ENCODE measurements around the gene NOS1AP.

The NOS1AP gene

DNA sequence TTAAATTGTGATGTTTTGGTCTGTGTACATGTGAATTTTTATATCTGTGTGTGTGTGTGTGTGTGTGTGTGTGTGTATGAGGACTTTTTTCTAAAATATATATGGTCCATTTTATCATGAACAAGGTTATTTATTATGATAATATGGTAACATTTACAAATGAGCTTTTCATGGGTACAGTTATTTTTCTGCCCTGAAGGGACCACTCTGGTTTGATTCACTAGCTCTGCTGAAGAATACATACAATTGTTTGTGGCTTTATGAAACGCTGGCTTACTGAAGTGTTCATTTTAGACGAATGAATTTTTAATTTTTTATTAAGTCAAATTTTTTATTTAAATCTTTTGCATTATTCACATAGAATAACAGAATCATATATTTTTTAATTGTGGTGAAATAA is 235.2 kb downstream of the NOS1AP start:
- DNase-seq = no peak

DNA sequence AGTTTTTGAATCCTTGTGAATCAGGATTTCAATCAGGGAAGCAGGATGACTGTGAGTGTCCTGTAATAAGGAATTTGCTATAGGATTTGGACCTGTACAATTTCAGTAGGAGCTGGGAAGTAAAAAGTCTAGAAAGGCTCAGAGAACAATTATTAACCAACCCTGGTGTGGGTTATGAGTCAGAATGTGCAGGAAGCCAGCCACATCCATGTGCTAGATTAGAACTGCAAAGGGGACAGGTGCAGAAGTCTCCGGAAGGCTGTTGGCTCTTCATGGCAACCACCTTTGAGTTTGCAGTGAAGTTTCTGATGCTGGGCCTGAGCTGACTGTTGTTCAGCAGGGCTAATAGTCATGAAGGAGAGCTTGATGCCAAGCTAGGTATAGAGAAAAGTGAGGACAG is 236.5 kb downstream of the NOS1AP start:
- peak; percentile 35 for DNase-seq

GRCh38 chr1:162310337-162310736 is 240.8 kb downstream of the NOS1AP start:
- DNase-seq = peak; percentile 76

DNA sequence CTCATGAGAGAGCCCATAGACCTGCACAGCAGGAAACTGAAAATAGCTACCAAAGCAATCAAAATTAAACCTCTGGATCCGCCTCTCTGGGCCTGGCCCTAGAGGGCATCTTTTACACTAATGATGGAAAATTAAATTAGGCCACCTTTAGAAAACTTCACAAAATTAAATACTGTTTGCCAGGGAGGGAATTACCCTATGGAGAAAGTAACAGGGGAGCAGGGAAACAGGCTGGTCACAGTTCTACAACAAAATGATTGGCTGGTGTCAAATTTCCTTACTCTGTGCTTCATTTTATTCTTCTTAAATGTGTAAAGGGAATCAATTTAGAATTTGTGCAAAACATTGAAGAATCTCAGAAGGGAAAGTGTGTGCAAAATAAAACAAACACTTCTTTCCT is 244.7 kb downstream of the NOS1AP start:
- no peak for DNase-seq

DNA sequence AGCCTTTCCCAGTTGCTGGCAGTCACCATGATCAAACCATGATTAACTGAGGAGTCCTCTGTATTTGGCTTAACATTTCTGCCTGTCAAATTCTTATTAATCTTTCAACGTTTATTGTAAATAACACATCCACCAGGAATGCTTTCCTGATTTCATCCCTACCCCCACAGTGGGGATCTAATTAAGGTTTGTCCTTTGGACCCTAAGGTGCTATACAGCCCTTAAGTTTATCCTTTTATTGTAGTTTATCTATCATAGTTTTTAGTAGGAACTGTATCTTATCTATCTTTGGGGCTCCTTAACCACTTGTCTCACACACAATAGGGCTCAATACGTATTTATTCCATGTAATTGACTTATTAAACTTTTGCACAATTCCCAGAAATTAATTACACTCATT is 246.2 kb downstream of the NOS1AP start:
- no peak for DNase-seq

GRCh38 chr1:162316187-162316586 is 246.7 kb downstream of the NOS1AP start:
- DNase-seq = no peak

GRCh38 chr1:162317621-162318020 is 248.1 kb downstream of the NOS1AP start:
- no peak for DNase-seq

DNA sequence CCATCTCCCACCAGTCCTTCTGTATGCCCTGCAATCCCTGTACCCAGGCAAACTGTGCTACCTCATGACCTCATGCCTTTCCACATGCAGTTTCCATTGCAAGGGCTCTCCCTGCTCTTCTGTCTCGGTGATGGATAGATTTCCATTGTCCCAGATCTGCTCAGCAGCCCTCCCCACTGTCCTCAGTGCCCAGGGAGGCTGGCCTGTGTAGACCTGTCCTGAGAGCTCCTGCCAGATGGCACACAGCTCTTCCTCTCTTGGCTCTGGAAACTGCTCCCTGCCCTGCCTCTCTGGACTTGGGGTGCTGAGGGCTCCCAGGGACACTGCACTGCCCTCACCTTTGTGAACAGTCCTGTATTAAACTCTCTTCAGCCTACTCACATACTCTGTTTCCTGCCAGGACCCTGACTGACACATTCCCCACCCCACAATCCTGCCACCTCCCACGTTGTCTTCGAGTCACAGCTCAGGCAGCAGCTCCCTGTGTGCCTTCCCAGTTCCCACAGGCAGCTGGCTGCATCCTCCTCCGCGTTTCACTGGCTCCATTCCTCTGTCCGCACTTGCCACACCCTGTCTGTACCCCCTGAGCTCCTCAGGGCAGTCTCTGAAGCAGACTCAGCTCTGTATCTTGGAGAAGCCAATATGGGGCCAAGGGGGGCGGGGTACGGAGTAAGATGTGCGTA is 250.1 kb downstream of the NOS1AP start:
- DNase-seq = no peak

DNA sequence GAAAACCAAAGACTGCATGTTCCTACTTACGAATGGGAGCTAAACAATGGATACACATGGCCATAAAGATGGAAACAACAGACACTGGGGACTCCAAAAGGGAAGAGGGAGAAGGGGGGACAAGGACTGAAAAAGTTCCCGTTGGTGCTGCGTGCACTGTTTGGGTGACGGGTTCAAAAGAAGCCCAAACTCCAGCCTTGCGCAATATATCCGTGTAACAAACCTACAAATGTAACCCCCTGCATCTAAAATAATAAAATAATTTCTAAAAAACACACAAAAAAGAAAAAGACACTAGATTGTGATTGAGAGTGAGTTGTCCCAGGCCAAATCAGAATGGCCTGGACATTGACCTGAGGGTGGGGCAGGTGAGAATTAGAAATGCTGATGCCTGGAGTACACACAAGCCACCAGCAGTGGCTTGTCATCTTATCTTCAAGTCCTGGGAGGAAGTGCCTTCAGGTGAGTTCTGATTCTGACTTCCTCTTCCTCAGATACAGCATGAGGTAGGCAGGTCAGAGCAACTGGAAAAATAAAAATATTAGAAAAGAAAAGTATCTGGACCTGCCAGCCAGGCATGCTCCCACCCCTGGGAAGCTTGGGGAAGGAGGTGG is 252.4 kb downstream of the NOS1AP start:
- DNase-seq = no peak

DNA sequence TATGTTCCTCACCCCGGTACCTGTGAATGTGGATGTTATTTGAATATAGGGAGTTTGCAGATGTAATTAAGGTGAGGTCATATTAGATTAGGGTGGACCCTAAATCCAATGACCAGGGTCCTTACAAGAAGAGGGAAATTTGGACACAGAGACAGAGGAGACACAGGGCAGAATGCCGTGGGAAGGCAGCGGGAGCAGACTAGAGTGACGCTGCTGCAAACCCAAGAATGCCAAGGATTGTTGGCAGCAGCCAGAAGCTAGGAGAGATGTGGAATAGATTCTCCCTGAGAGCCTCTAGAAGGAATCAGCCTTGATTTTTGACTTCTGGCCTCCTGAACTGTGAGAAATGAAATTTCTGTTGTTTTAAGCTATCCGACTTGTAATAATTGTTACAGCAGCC is 253.5 kb downstream of the NOS1AP start:
- DNase-seq = no peak

- no peak for DNase-seq
Measured at GRCh38 chr1:162324396-162324795, 254.9 kb downstream of the NOS1AP start.

- no peak for DNase-seq
Measured at GRCh38 chr1:162326559-162326958, 257.1 kb downstream of the NOS1AP start.

GRCh38 chr1:162327144-162327787 is 257.8 kb downstream of the NOS1AP start:
- peak; percentile 45 for DNase-seq

- no peak for DNase-seq
Measured at GRCh38 chr1:162327788-162328165, 258.3 kb downstream of the NOS1AP start.

- DNase-seq = no peak
Measured at GRCh38 chr1:162328512-162328911, 259.0 kb downstream of the NOS1AP start.

DNA sequence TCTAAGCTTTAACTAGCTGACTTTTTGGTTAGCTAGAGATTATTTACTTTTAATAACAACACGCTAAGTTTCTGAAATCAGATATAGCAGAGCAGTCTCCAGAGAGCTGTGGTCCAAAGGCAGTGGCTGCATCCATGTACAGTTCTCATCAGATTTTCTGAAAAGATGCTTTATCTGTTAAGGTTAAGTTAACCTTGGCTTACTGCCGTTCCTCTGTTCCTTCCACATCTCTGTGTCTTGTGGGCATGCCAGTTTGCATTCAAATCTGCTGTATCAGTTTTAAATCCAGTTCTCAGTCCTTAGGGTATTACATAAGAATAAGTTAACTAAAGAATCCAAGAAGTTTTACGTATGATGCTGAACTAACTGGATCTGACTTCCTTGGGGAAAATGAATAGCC is 260.3 kb downstream of the NOS1AP start:
- no peak for DNase-seq

DNA sequence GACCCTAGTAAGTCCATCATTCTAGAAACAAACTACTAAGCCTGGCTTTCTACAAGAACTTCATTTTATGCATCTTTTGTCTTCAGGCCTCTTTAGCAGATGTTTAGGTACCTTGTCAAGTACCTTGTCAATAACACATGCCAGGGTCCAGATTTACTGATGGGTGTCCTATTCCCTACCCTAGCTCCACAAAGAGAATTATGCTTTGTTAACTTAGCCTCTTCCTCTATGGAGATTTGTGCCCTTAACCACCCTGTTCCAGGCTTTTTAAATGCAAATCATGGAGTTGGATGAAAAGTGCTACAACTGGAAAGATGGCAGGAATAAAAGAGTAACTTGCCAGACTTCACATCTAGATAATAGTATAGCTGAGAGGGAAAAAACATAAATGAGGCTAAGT is 264.5 kb downstream of the NOS1AP start:
- no peak for DNase-seq

- no peak for DNase-seq
Measured at GRCh38 chr1:162335126-162335525, 265.6 kb downstream of the NOS1AP start.

- no peak for DNase-seq
Measured at GRCh38 chr1:162336621-162337285, 267.3 kb downstream of the NOS1AP start.

DNA sequence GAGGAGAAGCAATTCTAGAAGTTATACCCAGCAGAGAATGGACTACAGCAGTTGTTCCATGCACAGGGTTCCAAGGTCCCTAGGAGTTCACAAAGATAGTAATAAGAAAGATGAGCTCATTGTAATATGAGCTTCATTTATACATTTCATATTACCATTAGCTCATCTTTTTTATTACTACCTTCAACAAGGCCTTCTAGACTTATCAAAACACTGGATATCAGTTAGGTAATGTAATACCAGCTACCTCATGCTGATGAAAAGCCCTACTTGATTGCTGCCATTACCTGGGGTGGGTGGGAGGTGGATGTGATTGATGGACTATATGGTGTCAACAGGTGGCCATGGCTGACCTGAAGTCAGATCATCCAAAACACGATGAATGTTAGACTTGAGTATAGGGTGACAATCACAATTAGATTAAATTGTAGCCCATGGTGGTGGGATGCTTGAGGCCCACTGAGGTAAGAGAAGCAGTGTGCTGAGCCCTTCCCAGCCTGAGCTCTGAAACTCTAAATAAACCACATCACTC is 273.0 kb downstream of the NOS1AP start:
- DNase-seq = no peak

- DNase-seq = no peak
Measured at GRCh38 chr1:162343470-162343869, 274.0 kb downstream of the NOS1AP start.

DNA sequence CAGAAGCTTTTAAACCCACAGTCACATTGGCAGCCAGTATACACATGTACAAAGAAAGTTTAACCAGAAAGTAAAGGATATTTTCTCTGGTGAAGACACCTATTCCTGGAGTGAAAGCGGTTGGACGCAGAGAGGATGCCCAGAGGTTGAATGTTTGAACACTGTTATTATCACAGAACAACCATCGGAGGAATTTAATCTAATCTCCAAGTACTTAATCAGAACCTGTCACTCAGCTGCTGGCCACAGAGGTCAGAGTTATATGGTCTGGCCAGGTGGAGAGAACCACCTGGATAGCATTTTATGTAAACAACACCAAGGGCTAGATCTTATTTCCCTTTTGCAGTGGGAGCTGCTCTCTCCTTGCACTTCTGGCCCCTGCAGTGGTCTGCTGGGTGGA is 277.8 kb downstream of the NOS1AP start:
- DNase-seq = no peak

GRCh38 chr1:162349635-162350330 is 280.3 kb downstream of the NOS1AP start:
- peak; percentile 70 for DNase-seq

Measured in HCEC 1CT (cell line).